GM18909 (cell line): ENCODE measurements around the gene LIMK2.
"Not testable (repeated sequence)": the region's sequence is repeated elsewhere in the genome, so short reads cannot be mapped to it uniquely, and the experiment has no call there.

Experiments
- ATAC-seq: cut with Tn5 transposase; IDR thresholded peaks from one replicate; pipeline ENCODE4 v1.9.1; 2021; ENCODE audit warnings: mild to moderate bottlenecking; ENCODE audit not compliant: unreplicated experiment, poor library complexity

The LIMK2 gene

DNA sequence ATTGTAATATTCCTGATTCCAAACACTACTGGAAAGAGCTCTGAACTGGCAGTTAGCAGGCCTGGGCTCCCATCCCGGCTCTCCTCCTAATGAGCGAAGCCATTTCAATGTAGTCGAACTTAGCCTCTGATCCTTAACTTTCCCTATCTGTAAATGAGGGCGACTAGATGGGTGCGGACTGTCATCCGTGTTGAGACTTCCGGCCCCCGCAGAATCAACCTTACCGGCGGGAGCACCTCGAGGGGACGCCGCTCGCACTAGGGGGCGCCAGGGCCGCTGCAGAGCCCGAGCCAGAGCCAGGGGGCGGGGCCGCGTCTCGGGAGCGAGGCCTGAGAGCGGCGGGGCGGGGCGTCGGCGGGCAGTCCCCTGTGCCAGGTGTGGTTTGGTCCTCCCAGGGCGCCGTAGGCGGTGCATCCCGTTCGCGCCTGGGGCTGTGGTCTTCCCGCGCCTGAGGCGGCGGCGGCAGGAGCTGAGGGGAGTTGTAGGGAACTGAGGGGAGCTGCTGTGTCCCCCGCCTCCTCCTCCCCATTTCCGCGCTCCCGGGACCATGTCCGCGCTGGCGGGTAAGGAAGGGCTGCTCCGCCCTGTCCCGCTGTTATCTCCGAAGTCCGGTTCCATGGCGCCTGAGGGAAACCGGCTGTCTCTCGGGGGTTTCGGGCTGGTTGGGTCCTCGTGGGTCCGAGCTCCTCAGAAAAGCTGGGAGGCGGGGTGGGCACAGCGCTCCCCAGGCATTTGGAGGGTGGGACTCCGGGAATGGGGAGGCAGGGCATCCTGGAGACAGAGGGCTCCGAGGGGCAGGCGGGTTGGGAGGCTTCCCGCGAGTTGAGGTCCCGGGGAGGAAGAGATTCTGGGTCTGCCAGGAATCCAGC, at the start of gene LIMK2:
TSS of gene LIMK2 (plus strand) at position 437 of the 869 bp plus-strand sequence. CDS start at position 548, 111 bp downstream.
- ATAC-seq, result peak; percentile 85

GRCh38 chr22:31170971-31171370, 41.1 kb upstream of the LIMK2 start:
- no peak for ATAC-seq

- not testable (repeated sequence) for ATAC-seq
Measured at GRCh38 chr22:31171734-31172133, 40.4 kb upstream of the LIMK2 start.

DNA sequence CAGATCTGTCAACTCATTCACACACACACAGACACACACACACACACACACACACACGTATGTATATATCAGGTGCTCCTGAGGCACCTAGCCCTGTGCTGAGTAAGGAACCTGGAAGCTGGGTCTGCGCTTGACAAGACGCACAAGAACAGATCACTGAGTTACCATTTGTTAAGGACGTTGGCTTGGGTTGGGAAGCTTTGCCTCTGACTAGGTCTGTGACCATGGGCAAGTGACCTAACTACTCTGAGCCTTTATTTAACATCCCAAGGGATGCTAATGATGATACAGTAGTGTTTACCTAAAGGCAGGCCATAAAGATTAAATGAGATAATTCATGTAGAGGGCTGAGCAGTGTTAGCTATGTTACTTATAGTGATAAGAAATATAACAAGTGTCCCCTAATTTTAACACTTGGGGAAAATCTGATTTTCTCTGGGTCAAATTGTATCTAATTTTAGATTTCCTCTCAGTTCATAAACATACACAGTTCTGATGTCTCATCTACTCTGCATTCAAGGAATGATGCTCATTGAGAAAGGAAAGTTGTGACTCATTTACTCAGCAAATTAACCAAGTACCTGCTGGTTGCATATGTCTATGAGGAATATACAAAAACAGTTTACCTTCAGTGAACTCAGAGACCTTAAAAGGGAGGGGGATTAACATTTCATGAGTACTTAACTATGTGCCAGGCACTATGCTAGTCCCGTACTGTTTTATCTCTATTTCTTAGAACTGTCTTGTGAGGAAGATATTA, 38.5 kb upstream of the LIMK2 start:
- ATAC-seq, result no peak

- ATAC-seq, result no peak
Measured at GRCh38 chr22:31176923-31177322, 35.2 kb upstream of the LIMK2 start.

DNA sequence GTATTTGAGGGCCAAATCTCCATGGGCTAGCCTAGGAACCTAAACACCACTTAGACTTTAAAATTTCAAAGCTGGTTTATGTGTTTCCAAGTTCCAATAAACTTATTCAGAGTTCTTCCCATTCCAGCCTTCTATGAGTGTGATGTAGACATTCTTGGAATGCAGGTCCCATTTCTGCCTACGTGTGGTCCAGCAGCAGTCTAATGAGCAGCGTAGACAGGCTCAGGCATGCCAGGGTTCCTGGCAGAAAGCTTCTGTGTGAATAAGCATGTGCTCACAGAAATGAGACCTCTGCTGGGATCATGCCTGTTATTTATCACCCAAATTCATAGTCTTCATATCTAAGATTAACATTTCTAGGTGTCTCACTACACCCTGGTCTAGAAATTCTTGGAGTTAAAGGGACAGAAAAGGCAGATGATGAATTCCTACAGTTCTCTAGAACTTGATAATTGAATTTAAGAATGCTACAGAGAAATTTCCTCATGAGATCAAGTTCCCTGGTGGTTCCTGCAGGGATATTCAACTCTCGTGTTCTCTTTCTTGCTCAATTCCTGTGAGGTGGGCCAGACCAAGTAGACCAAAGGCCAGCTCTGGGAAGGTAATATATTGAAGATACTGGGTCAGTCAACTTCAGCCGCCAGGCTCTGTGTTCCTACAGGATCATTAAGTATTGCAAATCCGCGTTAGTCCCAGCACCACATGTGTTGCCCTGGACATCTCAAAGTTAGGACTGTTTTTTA, 34.5 kb upstream of the LIMK2 start:
- ATAC-seq, result no peak

DNA sequence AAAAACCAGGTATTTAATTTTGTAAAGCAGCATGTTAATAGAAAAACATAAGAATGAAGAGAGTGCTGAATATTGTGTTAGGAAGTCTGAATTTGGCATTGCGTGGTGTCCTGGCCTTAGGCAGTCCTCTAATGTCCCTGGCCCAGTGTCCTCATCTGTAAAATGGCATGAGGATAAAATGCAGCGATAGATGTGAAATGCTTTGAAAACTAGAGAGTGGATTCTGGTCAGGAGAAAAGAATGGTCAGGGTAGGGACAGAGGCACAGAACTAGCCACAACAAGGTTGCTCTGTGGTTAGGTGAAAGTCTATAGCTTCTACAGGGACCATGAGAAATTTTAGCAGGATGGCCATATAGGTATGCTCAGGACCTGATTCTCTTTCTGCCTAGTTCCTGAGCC, 33.2 kb upstream of the LIMK2 start:
- no peak for ATAC-seq

GRCh38 chr22:31179345-31179744, 32.8 kb upstream of the LIMK2 start:
- ATAC-seq, result no peak

DNA sequence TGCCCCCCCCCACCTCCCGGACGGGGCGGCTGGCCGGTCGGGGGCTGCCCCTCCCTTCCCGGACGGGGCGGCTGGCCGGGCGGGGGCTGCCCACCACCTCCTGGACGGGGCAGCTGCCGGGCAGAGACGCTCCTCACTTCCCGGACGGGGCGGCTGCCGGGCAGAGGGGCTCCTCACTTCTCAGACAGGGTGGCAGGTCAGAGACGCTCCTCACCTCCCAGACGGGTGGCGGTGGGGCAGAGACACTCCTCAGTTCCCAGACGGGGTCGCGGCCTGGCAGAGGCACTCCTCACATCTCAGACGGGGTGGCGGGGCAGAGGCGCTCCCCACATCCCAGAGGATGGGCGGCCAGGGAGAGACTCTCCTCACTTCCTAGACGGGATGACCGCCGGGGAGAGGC, 28.1 kb upstream of the LIMK2 start:
- ATAC-seq, result no peak

GRCh38 chr22:31185056-31185455, 27.0 kb upstream of the LIMK2 start:
- no peak for ATAC-seq

GRCh38 chr22:31187627-31188026, 24.5 kb upstream of the LIMK2 start:
- ATAC-seq, result no peak

- ATAC-seq, result no peak
Measured at GRCh38 chr22:31192513-31192912, 19.6 kb upstream of the LIMK2 start.

DNA sequence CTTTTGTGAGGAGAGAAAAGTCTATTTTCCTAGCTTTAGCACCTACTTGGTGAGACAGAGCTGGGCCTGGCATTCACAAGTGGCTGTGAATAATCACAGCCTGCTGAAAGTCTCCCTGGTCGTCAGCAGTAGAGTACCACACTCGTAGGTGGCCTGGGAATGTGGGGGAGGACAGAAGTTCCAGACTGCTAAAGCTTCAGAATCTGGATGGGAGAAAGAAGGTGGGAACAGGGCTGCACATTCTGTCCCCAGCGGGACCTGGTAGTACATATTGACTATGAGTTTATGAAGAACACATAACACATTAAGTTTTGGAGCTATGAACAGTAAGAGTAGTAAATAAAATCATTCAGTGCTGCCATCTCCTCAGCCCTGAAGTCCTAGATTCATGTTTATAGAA, 19.0 kb upstream of the LIMK2 start:
- ATAC-seq, result no peak

DNA sequence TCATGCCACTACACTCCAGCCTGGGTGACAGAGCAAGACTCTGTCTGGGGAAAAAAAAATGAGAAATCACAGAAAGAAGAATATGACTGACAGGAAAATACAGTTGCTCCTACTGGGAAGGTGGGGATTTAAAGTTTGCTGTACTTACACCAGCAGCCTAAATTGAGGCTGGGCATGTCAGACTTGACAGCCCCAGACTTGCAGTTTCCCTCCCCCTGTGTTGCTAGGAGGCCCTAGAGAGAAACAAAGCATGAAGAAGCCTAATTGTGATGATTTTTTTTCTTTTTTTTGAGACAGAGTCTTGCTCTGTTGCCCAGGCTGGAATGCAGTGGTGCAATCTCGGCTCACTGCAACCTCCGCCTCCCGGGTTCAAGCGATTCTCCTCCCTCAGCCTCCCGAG, 17.4 kb upstream of the LIMK2 start:
- not testable (repeated sequence) for ATAC-seq

GRCh38 chr22:31199187-31199586, 12.9 kb upstream of the LIMK2 start:
- no peak for ATAC-seq

DNA sequence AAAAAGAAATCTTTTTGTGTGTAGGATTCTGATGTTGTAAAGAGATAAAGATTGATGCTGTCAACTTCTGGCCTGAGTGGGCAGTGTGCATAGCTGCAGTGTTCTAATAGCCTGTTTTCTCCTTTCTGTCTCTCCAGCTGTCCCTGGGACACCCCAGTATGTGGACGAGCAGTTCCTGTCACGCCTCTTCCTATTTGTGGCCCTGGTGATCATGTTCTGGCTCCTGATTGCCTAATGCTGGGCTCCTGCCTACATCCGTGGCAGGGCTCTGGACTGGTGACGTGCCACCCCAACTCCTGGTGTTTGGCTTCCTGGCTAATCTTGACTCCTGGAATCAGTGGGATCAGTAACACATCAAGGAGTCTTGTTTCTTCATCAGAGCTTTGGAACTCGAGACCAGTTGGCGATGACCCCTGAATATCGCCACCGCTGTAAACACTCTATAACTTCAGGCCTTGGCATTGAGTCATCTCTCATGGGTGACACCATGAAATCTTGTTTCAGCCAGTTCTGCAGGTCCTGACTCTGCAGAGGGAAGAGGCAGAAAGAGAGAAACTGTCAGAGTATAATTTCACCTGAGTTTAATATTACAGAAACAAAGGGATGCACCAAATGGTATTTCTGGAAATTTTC, 7.6 kb upstream of the LIMK2 start:
- ATAC-seq, result not testable (repeated sequence)

DNA sequence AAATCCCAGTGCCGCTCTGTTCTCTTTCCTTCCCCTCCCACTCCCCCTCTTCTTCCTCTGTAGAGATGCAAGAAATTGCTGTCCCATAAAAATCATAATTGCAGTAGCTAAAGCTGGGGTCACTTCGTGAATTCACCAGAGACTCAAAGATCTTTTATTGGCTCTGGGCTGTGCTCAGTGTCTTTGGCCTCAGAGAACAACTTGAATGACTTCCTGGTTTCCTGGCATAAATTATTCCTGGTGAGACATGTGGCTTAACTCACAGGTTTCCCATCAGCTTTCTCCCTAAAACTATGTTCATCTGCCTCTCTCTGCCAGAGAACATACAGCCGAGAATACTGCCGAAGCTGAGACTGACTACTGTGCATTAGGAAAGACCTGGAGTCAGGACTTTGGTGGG, 7.0 kb upstream of the LIMK2 start:
- not testable (repeated sequence) for ATAC-seq

- not testable (repeated sequence) for ATAC-seq
Measured at GRCh38 chr22:31206460-31206859, 5.6 kb upstream of the LIMK2 start.

DNA sequence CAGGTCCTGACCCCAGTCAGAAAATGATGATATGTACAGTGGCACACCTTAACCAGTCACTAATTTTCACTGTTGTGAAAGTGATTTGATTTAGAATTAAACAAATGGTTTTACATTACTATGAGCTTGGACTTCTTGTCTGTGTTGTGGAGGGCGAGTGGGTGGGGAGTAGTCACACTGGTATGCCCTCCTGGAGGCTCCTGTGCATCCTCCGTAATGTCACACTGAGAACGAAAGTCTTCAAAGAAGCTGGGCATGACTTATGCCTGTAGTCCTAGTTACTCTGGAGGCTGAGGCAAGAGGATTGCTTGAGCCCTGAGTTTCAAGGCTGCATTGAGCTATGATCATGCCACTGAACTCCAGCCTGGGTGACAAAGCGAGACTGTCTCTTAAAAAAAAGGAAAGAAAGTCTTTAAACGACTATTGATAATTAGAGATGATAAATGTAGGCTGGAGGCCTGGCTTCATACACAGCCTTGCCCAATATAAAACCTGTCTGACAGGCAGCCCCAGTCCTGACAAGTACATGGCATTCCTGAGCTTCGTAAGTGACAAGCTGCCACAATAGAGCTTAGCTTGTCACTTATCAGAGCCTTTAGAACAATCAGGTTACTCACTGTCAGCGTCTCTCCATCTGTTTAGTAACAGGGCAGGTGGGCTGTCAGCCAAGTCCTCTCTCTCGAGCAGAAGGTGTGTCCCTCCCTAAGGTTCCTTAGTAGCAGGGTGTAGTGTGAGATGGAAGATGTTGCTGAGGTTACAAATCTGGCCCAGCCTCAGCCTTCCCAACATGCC, 5.0 kb upstream of the LIMK2 start:
- ATAC-seq, result no peak
